GM12873 (cell line): ENCODE data around the gene BTBD8.

Source experiments
- TF ChIP-seq, protein P1 (sequence below): IDR thresholded peaks from 2 replicates; pipeline ENCODE4 v1.5.1; 2012; ENCODE audit warnings: low read depth, mild to moderate bottlenecking, moderate library complexity, low read length, control low read depth; ENCODE audit not compliant: insufficient read depth; ENCODE audit errors: missing control alignments

BTBD8 gene

GRCh38 chr1:92095874-92096273, 15.7 kb downstream of the BTBD8 start:
- TF ChIP-seq, protein P1, sequence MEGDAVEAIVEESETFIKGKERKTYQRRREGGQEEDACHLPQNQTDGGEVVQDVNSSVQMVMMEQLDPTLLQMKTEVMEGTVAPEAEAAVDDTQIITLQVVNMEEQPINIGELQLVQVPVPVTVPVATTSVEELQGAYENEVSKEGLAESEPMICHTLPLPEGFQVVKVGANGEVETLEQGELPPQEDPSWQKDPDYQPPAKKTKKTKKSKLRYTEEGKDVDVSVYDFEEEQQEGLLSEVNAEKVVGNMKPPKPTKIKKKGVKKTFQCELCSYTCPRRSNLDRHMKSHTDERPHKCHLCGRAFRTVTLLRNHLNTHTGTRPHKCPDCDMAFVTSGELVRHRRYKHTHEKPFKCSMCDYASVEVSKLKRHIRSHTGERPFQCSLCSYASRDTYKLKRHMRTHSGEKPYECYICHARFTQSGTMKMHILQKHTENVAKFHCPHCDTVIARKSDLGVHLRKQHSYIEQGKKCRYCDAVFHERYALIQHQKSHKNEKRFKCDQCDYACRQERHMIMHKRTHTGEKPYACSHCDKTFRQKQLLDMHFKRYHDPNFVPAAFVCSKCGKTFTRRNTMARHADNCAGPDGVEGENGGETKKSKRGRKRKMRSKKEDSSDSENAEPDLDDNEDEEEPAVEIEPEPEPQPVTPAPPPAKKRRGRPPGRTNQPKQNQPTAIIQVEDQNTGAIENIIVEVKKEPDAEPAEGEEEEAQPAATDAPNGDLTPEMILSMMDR, result no peak

DNA sequence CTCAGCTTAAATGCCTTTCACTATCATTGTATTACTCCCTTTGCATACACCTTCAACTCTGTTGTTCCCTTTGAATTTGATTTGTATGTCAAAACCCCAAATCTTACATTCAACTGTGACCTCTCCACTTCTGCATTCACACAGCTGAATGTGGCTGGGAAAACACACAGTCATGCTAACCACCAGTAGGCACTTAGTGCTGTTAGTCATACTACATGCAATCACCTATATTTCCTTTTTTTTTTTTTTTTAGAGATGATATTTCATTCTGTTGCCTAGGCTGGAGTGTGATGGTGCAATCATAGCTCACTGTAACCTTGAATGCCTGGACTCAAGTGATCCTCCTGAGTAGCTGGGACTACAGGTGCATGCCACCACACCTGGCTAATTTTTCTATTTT, 16.2 kb downstream of the BTBD8 start:
- TF ChIP-seq, protein P1, result no peak

GRCh38 chr1:92105546-92106081, 25.5 kb downstream of the BTBD8 start:
- TF ChIP-seq, protein P1, result no peak

- TF ChIP-seq, protein P1, result no peak
Measured at GRCh38 chr1:92108631-92109030, 28.5 kb downstream of the BTBD8 start.

DNA sequence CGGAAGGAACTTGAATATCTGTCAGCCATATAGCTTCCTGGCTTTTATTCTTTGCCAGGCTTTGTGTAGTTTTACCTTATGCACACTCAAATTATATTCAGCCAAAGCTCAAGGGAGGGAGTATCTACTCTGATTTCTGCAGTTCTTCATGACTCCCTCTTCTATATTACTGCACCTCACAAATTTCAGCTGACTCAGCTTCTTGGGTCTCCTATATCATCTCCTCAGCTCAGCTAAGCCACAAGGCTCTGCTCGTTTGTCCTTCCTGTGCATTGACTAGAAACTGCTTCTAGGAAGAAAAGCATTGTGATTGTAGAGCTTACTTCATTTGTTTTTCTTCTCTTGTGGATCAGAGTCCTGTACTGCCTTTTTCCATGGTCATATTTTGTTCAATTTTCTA, 37.4 kb downstream of the BTBD8 start:
- TF ChIP-seq, protein P1, result no peak

GRCh38 chr1:92118826-92119225, 38.7 kb downstream of the BTBD8 start:
- TF ChIP-seq, protein P1, result no peak

GRCh38 chr1:92123868-92124267, 43.7 kb downstream of the BTBD8 start:
- TF ChIP-seq, protein P1, result no peak
